HepG2 (cell line): ENCODE data around the gene DUS1L. TPM values are rescaled to one million over a fixed set of nuclear protein-coding genes. Genes with fewer than 3 reads are reported as not detected.

Experiments
- AFF4 ChIP-seq: sonication (generic); formaldehyde crosslinking; IDR thresholded peaks from 2 replicates; pipeline ENCODE4 v1.4.0; 2020; ENCODE audit warnings: missing genetic modification reagents
- FOXJ3 ChIP-seq: sonication (generic); formaldehyde crosslinking; IDR thresholded peaks from 2 replicates; pipeline ENCODE4 v1.4.0; 2020; ENCODE audit warnings: missing genetic modification reagents, mild to moderate bottlenecking, borderline replicate concordance
- NFRKB ChIP-seq: fragments of 450-650 bp; IDR thresholded peaks from 2 replicates; pipeline ENCODE4 v1.6.1; 2017
- SATB2 ChIP-seq: sonication (generic); formaldehyde crosslinking; IDR thresholded peaks from 2 replicates; pipeline ENCODE4 v1.5.0; 2020; ENCODE audit warnings: missing genetic modification reagents
- SOX6 ChIP-seq, 2 experiments: fragments of 450-650 bp in 1 of 2; sonication (generic) in 1 of 2; formaldehyde crosslinking in 1 of 2; IDR thresholded peaks; 2 replicates each; pipeline versions ENCODE4 v1.4.0 to v1.6.1; 2017 to 2020; ENCODE audit warnings: antibody characterized with exemption in 1 of 2, mild to moderate bottlenecking in 1 of 2, missing genetic modification reagents in 1 of 2
- TRIM24 ChIP-seq: sonication (generic); formaldehyde crosslinking; IDR thresholded peaks from 2 replicates; pipeline ENCODE4 v1.8.0; 2022; ENCODE audit warnings: mild to moderate bottlenecking, missing genetic modification reagents
- ZBTB43 ChIP-seq: sonication (generic); formaldehyde crosslinking; conservative IDR thresholded peaks from 2 replicates; pipeline ENCODE4 v1.4.0; 2020; ENCODE audit warnings: missing genetic modification reagents
- ZFP36L1 ChIP-seq: sonication (generic); formaldehyde crosslinking; IDR thresholded peaks from 2 replicates; pipeline ENCODE4 v1.8.0; 2022; ENCODE audit warnings: mild to moderate bottlenecking, missing genetic modification reagents, moderate library complexity
- ZNF24 ChIP-seq: fragments of 450-650 bp; IDR thresholded peaks from 2 replicates; pipeline ENCODE4 v1.6.1; 2017; ENCODE audit warnings: antibody characterized with exemption, mild to moderate bottlenecking
- ZNF597 ChIP-seq: sonication (generic); formaldehyde crosslinking; IDR thresholded peaks from 2 replicates; pipeline ENCODE4 v1.5.0; 2020; ENCODE audit warnings: missing genetic modification reagents
- polyA plus RNA-seq, 8 experiments: library from polyadenylated mRNA; depleted of rRNA in 3 of 8; stranded (reverse) in 7 of 8; unstranded in 1 of 8; fragments of >200 nt; fragmentation: Illumina TruSeq in 4 of 8; extraction: Trizol in 4 of 8; gene quantifications; 2 replicates each; pipeline versions ENCODE4 v1.2.1 to v1.2.3, GENCODE V29; 2011 to 2016; ENCODE audit warnings: low read depth in 4 of 8, missing spikeins in 1 of 8, mixed read lengths in 1 of 8; ENCODE audit not compliant: insufficient read depth in 1 of 8
- total RNA-seq, 5 experiments: library from RNA; depleted of rRNA; stranded (reverse); fragments of >200 nt; fragmentation: Illumina TruSeq; extraction: Trizol; gene quantifications; 2 replicates each; pipeline ENCODE4 v1.2.3, GENCODE V29; 2016; ENCODE audit warnings: low read depth in 1 of 5
- TF ChIP-seq, protein P1 (sequence below): IDR thresholded peaks from 2 replicates; pipeline ENCODE4 v1.4.0; 2020; ENCODE audit warnings: mild to moderate bottlenecking, missing genetic modification reagents
- TF ChIP-seq, protein P2 (sequence below), 2 experiments: sonication (generic) in 1 of 2; formaldehyde crosslinking in 1 of 2; IDR thresholded peaks; 2 replicates each; pipeline versions ENCODE4 v1.5.1 to v1.6.1; 2011 to 2020; ENCODE audit warnings: borderline replicate concordance in 1 of 2, low read depth in 1 of 2, low read length in 1 of 2, mild to moderate bottlenecking in 1 of 2, missing genetic modification reagents in 1 of 2, moderate library complexity in 1 of 2

Gene DUS1L
- total and polyA plus RNA-seq, 2 of the 13 experiments (the other 11 are each of a cell fraction or from before 2014, with no cell fraction given), result 81.0 to 109 TPM

DNA sequence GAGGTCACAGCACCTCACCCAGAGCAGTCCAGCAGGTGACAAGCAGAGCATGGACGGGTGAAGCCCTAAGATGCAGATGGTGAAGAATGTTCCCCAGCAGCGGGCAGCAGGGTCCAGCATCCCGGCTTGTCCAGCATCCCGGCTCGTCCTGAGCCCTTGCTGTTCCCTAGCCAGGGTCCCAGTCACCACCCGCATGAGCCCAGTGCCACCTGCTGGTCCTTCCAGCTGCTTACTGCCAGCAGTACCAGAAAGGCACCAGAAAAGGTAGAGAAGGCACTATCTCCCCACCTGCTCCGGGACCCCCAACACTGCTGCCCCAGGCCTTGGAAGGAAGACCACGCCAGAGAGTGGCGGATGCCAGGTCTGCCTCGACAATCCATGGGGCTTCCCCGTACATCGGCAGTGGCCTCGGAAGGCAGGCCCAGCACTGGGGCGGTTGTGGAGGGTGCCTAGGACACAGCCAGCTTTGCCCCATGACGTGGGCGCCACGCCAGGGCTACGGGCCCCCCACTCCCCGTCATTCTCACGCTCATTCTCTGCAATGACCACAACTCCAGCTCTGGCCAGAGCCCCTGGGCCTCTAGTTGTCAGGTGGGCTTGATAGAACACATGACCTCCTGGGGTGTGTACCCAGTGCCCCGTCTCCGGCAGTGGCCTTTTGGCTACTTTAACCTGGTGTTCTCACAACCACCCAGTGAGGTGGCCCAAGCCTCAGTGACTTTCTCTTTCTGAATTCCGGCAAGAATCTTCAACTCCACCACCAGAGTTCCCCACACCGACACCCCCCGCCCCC is 44.3 kb downstream of the DUS1L start (continued):
- TF ChIP-seq, protein P1, sequence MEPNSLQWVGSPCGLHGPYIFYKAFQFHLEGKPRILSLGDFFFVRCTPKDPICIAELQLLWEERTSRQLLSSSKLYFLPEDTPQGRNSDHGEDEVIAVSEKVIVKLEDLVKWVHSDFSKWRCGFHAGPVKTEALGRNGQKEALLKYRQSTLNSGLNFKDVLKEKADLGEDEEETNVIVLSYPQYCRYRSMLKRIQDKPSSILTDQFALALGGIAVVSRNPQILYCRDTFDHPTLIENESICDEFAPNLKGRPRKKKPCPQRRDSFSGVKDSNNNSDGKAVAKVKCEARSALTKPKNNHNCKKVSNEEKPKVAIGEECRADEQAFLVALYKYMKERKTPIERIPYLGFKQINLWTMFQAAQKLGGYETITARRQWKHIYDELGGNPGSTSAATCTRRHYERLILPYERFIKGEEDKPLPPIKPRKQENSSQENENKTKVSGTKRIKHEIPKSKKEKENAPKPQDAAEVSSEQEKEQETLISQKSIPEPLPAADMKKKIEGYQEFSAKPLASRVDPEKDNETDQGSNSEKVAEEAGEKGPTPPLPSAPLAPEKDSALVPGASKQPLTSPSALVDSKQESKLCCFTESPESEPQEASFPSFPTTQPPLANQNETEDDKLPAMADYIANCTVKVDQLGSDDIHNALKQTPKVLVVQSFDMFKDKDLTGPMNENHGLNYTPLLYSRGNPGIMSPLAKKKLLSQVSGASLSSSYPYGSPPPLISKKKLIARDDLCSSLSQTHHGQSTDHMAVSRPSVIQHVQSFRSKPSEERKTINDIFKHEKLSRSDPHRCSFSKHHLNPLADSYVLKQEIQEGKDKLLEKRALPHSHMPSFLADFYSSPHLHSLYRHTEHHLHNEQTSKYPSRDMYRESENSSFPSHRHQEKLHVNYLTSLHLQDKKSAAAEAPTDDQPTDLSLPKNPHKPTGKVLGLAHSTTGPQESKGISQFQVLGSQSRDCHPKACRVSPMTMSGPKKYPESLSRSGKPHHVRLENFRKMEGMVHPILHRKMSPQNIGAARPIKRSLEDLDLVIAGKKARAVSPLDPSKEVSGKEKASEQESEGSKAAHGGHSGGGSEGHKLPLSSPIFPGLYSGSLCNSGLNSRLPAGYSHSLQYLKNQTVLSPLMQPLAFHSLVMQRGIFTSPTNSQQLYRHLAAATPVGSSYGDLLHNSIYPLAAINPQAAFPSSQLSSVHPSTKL (CRISPR knock-in tag), result peak; percentile 35; the same call in 1 of the 2 replicates
- TF ChIP-seq SOX6 (IDR thresholded peaks at IDR 0.05), result no peak
- peak; percentile 38; the same call in 1 of the 2 replicates for TF ChIP-seq SOX6 (CRISPR knock-in tag; IDR thresholded peaks at IDR 0.05)
- 0 out of 2 replicates have a peak, but pooled peaks have one; percentile 20 for TF ChIP-seq ZBTB43 (CRISPR knock-in tag)
- TF ChIP-seq NFRKB, result no peak
- peak; percentile 23; the same call in 1 of the 2 replicates for TF ChIP-seq ZNF597
- TF ChIP-seq, protein P2, sequence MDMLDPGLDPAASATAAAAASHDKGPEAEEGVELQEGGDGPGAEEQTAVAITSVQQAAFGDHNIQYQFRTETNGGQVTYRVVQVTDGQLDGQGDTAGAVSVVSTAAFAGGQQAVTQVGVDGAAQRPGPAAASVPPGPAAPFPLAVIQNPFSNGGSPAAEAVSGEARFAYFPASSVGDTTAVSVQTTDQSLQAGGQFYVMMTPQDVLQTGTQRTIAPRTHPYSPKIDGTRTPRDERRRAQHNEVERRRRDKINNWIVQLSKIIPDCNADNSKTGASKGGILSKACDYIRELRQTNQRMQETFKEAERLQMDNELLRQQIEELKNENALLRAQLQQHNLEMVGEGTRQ (IDR thresholded peaks at IDR 0.05; ENCODE audit: low read depth, low read length), result no peak
- TF ChIP-seq, protein P2 (CRISPR knock-in tag; IDR thresholded peaks at IDR 0.05; ENCODE audit: borderline replicate concordance), result no peak
- no peak for TF ChIP-seq ZNF24
- TF ChIP-seq FOXJ3 (CRISPR knock-in tag), result peak; percentile 49; the same call in 1 of the 2 replicates
- 0 out of 2 replicates have a peak, but pooled peaks have one; percentile 10 for TF ChIP-seq ZFP36L1
- no peak for TF ChIP-seq TRIM24
- TF ChIP-seq AFF4, result no peak
- peak; percentile 49; the same call in 1 of the 2 replicates for TF ChIP-seq SATB2 (CRISPR knock-in tag)
